AG09309 (cell line): Measurements from ENCODE around the gene FAU.

Source experiments
- DNase-seq: peaks from one replicate; pipeline ENCODE4 v3.0.0-alpha.2; 2010; ENCODE audit warnings: low read depth
- H3K4me3 ChIP-seq: 2 replicates; pipeline ENCODE4 v1.5.1; 2011; ENCODE audit warnings: mild to moderate bottlenecking, low read depth, low read length, moderate library complexity; ENCODE audit not compliant: control insufficient read depth
- TF ChIP-seq, protein P1 (sequence below): IDR thresholded peaks from 2 replicates; pipeline ENCODE4 v1.5.1; 2011; ENCODE audit warnings: mild to moderate bottlenecking, low read depth, low read length, inconsistent platforms; ENCODE audit not compliant: insufficient read depth, control insufficient read depth; ENCODE audit errors: missing control alignments

The FAU gene

DNA sequence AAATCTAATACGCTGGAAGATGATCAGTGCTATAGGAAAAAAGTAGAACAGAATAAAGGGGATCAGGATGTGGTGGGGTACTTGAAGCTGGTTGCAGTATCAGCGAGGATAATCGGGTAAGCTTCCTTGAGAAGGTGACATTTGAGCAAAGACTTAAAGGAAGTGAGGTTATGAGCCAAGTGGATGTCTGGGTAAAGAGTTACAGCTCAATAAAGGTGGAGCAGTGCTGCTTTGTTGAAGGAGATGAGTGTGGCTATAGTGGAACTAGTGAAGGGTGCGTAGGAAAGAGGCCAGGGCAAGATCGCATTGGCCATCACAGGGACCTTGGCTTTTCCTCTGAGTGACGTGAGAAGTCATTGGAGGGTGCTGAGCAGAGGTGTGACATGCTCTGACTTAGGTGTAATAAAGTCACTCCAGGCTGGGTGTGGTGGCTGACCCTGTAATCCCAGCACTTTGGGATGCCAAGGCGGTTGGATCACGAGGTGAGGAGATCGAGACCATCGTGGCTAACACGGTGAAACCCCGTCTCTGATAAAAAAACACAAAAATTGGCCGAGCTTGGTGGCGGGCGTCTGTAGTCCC, 14.7 kb upstream of the FAU start:
- DNase-seq: no peak
- H3K4me3 ChIP-seq: no peak overlapping the region
- TF ChIP-seq, protein P1, sequence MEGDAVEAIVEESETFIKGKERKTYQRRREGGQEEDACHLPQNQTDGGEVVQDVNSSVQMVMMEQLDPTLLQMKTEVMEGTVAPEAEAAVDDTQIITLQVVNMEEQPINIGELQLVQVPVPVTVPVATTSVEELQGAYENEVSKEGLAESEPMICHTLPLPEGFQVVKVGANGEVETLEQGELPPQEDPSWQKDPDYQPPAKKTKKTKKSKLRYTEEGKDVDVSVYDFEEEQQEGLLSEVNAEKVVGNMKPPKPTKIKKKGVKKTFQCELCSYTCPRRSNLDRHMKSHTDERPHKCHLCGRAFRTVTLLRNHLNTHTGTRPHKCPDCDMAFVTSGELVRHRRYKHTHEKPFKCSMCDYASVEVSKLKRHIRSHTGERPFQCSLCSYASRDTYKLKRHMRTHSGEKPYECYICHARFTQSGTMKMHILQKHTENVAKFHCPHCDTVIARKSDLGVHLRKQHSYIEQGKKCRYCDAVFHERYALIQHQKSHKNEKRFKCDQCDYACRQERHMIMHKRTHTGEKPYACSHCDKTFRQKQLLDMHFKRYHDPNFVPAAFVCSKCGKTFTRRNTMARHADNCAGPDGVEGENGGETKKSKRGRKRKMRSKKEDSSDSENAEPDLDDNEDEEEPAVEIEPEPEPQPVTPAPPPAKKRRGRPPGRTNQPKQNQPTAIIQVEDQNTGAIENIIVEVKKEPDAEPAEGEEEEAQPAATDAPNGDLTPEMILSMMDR: no peak

DNA sequence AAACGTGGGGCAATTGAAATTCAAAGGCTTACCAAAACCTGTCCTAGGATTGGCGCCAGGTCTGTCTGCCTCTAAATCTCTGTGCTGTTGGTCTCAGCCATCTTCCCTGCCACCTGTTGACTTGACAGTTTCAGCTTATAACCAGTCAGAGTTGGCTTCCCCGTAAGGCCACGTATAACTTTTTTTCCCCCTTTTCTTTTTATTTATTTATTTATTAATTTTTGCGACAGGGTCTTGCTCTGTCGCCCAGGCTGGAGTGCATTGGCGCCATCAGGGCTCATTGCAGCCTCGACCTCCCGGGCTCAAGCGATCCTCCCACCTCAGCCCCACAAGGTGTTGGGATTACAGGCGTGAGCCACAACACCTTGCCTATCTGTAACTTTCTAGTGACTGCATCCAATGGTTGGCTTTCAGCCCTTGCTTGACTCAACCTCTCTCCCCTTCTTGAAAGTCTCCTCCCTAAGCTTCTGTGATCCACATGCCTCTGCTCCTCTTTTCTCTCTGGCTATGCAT, 13.8 kb upstream of the FAU start:
- peak overlapping the region; percentile 92 for H3K4me3 ChIP-seq
- DNase-seq: no peak
- TF ChIP-seq, protein P1: no peak

DNA sequence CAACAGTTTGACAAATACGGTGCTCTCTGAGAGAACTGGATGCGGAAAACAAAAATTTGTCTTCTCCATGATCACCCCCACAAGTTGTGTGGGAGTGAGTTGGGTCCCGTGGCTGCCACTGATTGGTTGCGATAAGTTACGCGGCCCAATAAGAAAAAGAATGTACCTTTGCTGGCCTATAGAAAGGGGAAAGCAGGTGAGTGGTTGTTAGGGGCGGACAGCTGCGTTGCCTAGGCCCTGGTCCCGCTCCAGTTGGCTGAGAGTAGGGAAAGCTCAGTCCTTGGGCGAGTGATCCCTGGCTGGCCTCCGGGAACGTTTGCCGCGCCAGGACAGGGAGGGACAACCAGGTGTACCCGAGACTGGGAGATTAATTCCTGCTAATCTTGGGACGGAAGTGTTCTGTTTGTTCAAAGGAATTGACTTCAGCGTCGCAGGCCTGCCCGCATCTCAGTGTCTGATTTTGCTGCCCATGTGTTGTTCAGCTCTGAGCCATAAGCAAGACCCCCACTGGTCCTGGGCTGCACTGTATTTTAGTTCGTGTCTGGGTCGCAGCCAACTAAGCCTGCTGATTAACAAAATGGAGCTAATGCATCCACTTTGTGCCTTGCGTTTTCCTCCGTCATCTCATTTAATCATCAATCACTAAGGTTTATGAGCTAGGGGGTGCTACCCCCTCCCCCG, 13.2 kb upstream of the FAU start:
- peak overlapping the region; percentile 92 for H3K4me3 ChIP-seq
- TF ChIP-seq, protein P1: no peak
- DNase-seq: peak; percentile 87

DNA sequence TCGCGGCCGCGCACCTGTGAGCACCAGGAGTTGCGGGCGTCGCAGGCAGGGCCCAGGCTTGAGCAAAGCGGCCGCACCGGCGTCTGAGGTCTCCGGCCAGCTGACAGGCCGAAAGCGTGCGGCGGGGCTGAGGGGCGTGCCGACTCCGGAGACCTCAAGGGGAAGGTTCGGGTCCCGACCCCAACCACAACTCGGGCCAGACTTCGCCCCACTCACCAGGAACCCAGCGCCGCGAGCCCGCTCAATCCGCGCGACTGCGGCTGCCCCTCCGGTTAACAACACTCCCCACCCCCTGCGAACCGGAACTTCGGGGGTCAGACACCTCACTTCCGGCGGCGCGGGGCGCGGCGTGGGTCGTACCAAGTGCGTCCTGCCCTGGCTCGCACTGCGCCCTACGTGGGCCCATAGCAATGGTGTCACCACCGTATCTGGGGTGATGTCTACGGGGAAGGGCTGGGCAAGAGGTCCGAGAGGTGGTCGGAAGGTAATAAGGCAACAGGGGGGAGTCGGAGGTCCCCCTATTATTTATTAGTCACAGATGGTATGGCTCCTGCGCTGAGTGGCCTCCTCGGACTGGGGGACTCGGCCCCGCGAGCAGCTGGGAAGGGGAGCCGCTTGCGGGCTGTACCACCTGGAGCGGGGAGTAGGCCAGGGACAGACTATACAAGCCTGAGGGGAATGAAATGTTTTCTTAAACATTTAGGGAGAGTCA, 12.5 kb upstream of the FAU start, which contains the start of gene SYVN1:
SYVN1 (minus strand) TSS at position 280 of the 712 bp plus-strand sequence. CDS start 918 bp downstream, outside the sequence.
- DNase-seq: peak; percentile 51
- TF ChIP-seq, protein P1: no peak
- peak within 1 kb of the TSS; percentile 92 for H3K4me3 ChIP-seq

GRCh38 chr11:65133724-65134123, 11.8 kb upstream of the FAU start:
- peak overlapping the region; percentile 92 for H3K4me3 ChIP-seq
- no peak for DNase-seq
- TF ChIP-seq, protein P1: no peak

GRCh38 chr11:65132988-65133700, 11.2 kb upstream of the FAU start:
- no peak for DNase-seq
- peak overlapping the region; percentile 92 for H3K4me3 ChIP-seq
- TF ChIP-seq, protein P1: no peak
